Measurements from ENCODE around the gene RCN1.
"Not testable (repeated sequence)": the region's sequence is repeated elsewhere in the genome, so short reads cannot be mapped to it uniquely, and the experiment has no call there.

RCN1 gene

DNA sequence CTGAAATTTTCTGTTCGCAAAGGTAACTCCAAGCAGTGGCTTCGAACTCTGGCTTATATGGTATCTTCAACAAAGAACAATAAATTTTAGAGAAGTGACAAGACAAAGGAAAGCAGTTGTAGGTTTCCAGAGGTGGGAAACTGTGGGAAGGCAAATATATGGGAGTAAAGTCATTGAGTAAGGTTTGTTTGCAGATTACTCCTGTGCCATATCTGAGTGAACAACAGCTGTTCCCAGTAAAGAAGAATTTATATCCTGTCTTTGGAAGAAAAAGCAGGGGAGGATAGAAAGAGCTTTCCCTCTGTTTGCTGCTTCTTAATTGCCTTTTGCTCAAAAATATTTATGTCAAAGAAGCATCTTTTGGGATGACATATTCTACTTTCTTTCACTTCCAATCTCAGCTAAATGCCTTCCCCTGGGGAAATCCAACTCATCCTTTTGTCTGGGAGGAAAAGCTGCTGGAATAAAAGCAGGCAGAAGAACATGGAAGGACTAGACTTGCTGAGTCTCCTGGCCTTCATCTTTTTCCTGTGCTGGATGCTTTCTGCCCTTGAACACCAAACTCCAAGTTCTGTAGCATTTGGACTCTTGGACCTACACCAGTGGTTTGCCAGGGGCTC lies 10.4 kb upstream of the RCN1 start:
- DNase-seq: no peak

DNA sequence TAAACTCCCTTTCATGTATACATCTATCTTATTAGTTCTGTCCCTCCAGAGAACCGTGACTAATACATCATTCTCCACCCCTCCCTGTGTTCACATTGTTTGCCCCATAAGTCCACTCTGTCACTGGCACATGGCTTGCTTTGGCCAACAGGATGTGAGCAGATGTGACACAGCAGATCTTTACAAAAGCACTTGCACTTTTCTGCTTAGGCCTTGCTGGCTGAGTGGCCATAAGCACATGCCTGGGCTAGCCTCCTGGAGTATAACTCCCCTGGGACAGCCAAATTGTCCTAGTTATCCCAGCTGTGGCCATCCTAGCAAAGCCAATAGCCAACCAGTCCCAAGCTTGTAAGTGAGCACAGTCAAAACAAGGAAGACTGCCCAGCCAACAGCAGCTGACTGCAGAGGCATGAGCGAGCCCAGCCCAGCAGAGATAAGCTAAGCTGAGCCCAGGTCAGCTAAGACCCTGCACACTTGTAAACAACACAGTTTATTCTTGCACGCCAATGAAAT lies 9.7 kb upstream of the RCN1 start:
- peak; percentile 21 for DNase-seq

DNA sequence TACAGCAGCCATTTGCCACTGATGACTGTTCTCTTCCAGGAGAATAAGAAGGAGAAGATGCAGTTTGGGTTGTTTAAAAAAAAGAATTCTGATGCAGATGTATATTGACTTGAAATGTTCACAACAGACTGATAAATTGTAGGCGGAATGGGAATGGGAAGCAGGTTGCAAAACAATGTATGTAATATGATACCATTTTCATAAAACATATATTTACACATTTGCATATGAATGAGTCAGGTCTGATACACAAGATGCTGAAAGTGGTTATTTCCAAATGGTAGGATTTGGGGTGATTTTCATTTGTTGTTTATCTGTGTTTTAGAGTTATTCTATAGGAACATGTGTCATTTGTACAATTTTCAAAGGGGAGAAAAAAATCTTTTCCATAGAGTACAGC lies 9.0 kb upstream of the RCN1 start:
- DNase-seq: no peak

DNA sequence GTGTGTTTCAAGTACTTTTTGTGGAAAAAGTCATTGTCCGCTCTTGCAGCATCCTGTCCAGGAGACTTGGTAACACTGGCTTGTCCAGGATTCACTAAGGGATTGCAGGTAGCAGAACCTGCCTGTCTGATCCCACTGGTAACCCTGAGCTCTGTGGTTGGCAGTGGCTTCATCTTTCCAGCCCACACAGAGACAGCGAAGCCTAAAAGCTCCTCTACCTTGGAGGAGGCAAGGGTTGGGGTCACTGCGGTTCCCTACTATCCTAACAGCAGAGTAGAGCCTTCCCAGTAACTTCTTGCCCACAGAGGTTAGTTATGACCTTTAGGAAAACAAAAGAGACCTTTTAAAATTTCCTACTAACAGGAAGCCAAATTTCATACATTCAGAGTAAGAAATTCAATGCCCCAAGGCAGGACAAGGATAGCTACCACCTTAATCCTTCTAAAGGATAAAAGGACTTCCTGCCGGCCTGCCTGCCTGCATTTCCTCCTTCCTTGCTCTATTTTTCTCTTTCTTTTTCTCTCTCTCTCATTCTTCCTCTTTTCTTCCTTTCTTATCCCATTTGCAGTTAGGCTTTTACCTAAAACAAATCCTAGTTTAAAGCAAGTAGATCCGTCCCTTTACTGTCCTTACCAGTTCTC lies 8.4 kb upstream of the RCN1 start:
- DNase-seq: no peak

DNA sequence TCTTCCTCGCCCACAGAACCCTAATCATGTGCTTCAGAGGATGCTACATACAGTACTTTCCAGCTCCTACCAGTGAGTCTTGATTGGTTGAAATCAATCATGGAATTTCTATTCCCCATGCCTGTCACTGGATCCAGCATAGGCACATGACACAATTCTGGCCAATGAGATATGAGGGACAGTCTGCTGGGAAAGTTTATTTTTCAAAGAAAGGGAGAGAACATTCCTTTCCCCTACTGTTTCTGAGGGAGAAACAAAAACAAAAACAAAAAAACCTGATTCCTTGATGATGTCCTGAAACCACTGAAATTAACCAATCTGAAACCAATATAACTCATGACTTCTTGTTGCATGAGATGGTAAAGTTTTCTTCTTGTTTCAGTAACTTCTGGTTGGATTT lies 3.3 kb upstream of the RCN1 start:
- DNase-seq: no peak

DNA sequence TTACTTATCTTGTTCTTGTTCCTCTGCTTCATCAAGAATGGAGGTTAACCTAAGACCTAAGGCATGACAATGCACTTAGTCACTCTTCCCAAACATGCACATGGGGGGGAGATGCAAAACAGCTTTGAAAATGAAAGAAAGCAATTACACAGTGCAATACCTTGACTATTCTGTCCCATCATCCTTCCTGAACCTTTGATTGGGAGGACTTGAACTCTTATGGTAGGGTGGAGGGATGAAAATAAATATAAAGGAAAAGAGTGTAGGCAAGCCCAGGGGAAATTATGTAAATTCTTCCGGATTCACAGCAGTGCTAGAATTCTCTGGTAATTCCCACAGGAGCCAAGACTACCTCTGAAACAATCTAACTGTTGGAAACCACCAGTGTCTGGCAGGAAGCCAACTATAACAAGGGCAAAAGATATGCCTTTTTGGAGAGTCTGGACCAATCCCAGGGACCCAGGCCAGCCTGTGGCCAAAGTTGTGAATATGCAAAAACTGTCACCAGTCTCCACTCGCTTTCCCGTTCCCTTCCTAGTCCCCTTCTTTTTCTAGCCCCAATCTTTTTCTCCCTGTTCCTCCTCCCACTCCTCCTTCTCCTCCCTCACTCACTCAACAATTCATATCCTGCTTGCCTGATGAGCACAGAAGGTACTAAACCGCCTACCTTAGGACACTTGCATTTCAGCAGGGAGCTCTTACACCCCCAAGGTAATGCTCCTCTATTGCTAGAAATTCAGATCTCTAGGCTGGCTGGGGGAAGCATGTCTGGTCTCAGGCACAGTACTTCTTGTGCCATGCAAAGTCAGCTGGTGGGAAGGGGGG lies 2.5 kb upstream of the RCN1 start:
- DNase-seq: peak; percentile 77

DNA sequence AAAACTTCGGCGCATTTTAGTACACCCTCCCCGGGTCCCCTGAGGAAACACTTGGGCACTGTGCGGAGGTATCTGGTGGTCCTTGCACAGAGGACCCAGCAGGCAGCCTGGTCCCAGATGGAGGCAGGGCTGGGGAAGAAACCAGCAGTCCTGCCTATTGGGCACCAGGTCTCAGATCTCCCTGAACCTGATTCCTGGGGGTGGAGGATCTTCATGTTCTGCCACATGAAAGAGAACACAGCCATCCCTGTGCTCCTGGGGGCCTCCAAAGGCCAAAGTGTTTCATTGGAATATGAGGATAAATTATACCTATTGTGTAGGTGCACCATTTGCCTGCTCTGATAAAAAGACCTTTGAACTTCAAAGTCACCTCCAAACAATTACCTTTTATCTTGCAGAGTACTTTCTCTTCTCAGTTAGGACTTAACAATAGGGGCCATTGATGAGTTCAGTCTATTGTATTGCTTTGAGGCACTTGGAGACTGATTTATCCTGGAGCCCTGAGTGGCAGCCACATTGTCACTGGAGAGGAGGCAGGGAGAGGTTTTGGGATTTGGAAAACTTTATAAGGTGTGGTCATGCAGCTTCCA lies 1.8 kb downstream of the RCN1 start:
- no peak for DNase-seq

DNA sequence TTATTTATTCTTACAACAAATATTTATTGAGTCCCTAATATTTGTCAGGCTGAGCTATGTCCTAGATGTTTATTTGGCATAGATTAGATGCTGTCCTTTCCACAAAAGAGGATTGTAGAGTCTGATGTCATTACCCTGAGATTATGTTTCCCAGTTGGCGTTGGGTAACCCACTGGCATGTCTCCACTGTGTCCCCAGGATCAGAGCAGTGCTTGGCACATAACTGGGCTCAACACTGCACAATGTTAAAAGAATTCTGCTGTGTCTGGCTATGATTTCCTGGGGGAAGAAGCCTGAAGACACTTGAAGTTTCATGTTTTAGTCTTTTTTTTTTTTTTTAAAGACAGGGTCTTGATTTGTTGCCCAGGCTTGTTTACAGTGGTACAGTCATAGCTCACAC lies 4.0 kb downstream of the RCN1 start:
- no peak for DNase-seq

DNA sequence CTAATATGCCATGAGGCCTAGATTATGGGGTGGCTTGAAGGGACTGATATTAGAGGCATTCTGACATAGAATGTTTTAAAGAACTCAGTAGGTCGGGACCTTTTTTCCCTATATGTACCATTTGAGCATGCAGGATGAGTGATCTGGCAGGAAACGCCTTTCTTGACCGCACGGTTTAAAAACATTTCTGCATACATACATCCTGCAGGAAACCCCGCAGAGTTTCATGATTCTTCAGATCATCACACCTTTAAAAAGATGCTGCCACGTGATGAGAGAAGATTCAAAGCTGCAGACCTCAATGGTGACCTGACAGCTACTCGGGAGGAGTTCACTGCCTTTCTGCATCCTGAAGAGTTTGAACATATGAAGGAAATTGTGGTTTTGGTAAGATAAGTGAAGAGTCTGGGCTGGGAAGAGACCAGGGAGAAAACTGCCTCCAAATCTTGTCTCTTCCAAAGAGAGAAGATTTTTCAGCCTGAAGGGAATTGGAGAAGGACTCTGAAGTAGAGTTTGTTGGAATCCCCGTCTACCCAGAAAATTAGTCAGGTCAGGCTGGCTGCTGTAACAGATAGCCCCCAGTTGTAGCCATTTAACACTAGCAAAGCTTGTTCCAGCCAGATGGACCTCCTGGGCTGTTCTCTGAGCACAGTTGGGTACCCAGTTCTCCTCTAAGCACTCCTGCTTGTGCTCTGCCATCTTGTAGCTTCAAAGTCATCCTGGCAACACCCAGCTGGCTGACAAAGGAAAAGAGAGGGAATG lies 7.4 kb downstream of the RCN1 start:
- DNase-seq: no peak

DNA sequence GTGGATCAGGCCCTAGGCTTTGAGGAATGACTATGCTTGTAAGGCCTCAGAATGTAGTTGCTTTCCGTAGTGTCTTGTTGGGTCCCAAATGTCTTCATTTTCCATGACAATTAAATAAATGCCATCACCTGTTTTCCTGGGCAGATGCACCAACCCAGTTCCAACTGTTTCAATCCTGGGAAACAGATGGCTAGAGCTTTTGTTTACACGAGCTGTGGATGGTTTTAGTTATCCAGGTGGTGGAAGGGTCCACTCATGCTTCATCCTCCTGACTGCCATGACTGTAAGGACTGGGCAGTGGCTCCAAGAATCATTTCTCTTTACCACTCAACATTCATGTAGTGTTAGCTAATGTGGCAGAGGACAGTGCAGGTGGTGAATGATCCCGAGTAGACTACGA lies 8.6 kb downstream of the RCN1 start:
- no peak for DNase-seq

DNA sequence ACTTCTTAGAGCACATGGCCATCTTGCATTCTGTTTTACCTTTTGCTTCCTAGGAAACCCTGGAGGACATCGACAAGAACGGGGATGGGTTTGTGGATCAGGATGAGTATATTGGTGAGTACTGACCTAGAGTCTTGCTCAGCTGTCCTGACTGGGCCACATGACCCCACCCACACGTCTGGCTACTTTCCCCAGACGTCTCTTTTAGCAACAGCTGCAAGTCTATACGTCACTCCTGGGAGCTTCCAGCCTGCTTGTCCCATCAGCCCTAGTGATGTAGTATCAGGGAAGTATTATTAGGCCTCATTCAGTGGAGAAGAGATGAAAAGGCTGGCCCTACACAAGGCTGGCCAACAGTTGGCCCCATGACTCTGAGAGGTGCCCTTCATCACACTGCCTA lies 9.6 kb downstream of the RCN1 start:
- no peak for DNase-seq

DNA sequence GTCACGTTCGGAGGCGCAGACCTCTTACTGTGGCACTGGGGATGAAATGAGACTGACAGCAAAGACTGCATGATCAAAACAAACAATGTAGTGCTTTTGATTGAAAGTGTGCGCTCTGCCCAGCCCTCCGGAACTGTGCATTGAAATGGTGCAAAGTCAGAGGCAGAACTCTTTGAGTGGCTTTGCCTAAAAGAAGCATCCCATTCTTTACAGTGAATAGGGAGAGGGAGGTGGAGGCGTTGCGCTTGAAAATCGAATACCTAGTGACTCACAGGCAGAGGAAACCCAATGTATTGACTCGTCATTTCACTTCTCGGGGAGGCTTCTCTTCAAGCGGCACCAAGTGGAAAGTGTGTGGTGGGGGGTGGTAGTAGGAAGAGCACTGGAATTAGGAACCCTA lies 10.9 kb downstream of the RCN1 start:
- no peak for DNase-seq

DNA sequence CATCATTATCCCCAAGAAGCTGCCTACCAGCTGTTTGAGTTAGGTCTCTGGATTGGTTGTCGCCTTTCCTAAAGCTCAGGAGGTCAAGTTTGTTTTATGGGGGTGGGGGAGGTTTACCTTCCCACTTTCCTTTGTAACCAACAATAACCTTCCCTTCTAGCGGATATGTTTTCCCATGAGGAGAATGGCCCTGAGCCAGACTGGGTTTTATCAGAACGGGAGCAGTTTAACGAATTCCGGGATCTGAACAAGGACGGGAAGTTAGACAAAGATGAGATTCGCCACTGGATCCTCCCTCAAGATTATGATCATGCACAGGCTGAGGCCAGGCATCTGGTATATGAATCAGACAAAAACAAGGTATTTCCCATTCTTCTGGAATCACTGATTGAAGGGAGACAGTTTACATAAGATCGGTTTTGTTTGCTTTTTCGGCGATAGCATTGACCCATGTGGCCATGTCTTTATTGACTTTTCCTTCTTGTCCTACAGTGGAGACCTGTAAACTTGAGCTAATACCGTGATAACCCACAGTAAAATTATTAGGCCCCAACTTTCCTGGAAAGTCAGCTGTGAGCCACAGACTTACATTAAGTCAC lies 12.3 kb downstream of the RCN1 start:
- DNase-seq: not testable (repeated sequence)

DNA sequence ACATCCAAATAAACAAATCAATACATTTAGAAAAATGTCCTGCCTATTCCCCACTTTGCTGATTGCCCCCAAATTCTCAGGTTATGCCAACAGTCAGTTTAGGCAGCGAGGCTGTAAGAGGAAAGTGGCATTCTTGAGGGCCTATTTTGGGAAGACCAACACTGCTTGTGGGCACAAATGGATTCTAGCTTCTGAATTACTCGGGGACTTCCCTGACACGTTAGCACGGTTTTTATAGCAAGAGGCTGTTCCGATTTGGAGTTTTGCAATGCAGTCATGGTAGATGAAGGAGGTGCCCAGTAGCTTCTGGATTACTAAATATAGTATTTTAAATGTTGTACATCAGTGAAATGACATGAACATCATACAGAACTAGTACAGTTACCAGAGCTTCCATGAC lies 13.1 kb downstream of the RCN1 start:
- DNase-seq: no peak

DNA sequence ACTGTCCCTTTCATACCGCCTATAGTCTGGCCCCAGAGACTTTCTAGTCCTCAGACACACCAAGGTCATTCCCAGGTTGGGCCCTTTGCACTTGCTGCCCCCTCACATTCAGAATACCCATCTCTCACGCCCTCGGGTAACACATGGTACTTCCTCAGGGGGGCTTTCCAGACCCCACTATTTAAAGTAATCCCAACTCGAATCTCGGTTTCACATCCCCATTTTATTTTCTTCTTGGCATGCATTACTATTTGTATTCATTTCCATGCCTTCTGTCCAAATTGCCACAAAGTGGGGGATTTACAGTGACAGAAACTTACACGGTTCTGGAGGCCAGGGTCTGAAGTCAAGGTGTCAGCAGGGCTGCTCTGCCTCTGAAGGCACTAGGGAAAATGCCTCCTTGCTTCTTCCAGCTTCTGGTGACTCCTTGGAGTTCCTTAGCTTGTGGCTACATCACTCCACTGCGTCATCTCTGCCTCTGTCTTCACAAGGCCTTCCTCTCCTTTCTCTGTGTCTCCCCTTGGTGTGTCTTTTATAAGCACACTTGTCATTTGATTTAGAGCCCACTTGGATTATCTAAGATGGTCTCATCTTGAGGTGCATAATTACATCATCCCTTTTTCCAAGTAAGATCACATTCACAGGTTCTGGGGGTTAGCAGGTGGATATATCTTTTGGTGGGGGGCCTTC lies 15.1 kb downstream of the RCN1 start:
- no peak for DNase-seq

DNA sequence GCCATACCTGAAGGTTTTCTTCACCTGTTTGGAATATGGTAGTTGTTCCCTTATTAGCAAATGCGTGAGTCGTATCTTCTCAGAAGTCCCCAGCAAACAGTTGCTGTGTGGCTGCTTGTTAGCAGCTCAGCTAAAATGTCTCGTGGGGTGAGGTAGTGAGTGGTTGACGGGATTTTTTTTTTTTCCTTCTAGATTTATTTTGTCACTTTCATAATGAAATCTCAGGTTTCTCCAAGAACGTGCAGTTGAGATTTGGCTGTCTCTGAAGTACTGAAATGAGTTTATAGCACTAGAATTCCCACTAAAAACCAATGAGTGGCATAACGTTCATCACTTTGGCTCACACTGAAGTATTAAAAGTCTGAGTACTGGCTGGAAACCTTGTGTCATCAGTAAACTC lies 16.8 kb downstream of the RCN1 start:
- no peak for DNase-seq

DNA sequence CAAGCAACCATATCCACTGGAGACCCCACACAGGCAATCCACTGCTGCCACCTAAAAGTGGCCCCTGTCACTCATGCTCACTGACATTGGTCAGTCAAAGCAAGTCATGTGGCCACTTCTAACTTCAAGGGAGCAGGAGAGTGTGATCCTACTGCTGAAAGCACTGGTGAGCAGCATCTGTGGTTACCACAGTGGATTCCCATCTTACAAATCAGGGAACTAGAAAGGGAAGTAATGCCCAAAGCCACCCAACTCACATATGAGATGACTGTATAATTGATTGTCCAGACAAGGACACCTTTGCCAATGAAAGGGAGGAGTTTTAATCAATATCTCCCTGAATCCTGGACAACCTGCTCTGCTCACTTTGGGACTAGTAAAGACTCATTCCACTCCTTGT lies 17.7 kb downstream of the RCN1 start:
- DNase-seq: no peak

DNA sequence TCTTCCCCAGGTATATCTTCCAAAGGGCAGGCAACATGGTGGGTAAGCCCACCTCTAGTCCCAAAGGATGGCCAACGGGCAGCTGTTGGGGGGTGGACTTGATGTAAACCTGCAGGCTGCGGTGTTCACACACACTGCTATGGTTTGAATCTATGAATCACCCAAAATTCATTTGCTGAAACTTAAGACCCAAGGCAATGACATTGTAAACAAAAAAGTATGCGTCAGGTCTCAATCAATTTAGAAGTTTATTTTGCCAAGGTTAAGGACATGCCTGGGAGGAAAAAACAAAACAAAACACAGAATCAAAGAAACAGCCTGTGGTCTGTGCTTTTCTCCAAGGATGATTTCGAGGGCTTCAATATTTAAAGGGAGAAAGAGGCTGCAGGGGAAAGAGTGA lies 18.3 kb downstream of the RCN1 start:
- DNase-seq: no peak

DNA sequence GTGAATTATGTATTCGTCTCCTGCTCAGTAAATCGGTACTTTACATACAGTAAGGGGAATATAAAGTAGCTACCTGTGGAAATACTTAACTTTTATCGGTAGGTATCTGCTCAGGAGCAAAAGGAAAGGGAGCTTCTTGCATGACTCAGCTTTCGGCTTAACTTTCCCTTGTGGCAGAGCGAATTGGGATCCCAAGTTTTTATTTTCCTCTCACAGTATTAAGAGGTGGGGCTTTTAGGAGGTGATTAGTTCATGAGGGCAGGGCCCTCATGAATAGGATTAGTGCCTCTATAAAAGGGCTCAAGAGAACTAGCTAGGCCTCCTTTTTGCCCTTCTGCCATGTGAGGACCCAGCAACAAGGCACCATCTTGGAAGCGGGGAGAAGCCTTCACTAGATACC lies 18.7 kb downstream of the RCN1 start:
- no peak for DNase-seq

DNA sequence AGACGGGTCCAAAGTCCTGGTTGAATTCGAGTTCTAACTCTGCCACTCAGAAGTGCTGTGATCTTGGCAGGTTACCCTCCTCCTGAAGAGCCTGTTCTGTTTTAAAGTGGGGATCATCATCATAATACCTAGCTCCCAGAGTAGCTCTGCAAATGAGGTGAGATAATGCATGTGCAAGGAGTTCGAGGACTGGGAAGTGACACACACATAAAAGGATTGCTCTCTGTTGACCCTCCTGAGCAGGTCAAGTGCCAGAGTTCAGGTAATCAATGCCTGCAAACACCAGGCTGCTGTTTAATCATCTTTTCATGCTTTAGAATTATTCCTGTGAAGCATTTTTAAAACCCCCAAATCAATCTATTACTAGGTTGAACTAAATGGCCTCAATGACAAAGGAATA lies 19.9 kb downstream of the RCN1 start:
- DNase-seq: no peak

DNA sequence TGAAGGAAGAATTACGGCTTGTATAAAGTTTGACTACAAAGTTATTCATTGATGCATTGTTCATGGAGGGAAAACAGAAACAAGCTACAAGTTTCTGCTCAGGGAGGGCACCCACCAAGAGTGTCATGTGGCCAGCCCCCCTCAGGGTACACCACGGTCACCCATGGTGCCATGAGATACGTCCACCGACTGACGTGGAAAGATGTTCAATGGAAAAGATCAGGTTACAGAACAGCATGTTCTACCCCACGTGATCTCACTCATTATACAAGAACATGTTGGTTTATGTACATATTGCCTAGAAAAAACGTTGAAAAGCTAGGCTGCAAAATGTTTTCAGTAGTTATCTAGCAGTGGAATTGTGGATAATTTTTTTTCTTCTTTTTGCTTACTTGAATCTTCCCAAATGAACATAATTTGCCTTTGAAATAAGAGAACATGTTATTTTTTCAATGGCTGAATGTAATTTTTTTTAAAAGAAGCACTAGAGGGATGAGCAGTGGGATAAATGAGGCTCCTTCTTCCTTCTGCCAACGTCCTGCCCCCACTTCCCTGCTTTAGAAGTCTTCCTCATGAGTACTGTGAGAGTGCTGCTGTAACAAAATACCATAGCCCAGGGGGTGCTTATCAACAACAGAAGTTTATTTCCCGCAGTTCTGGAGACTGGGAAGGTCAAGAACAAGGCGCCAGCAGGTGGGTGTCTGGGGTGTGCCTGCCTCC lies 22.5 kb downstream of the RCN1 start:
- DNase-seq: no peak

DNA sequence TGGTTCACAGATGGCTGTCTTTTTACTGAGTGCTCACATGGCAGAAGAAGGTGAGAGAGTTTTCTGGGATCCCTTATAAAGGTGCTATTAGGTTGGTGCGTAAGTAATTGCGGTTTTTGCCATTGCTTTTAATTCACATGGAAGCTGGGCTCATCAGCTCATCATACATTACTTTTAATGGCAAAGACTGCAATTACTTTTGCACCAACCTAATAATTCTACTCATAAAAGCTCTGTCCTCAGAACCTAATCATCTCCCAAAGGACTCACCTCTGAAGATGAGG lies 23.0 kb downstream of the RCN1 start:
- no peak for DNase-seq

Data from hematopoietic multipotent progenitor cell treated with erythropoietin and hydrocortisone succinate and interleukin-3 and kit ligand, for 8 days (in vitro differentiated cells).